Bronchial epithelial cell (primary cell): Measurements from ENCODE around the gene CD83. TPM values are rescaled to one million over a fixed set of nuclear protein-coding genes. Genes with fewer than 3 reads are reported as not detected.

ENCODE experiments used
- DNase-seq: peaks from one replicate; pipeline ENCODE4 v3.0.0-alpha.2; 2010; ENCODE audit warnings: low read depth
- FAIRE-seq: peaks from 2 replicates; lab custom pipeline; 2011; peaks lifted over from hg19 to GRCh38; lab: Jason Lieb, UNC
- H3K27me3 ChIP-seq: 2 replicates; pipeline ENCODE4 v1.5.1; 2011; ENCODE audit warnings: low read length; ENCODE audit not compliant: control insufficient read depth, insufficient read depth
- H3K36me3 ChIP-seq: 2 replicates; pipeline ENCODE4 v1.5.1; 2011; ENCODE audit warnings: low read length; ENCODE audit not compliant: control insufficient read depth, insufficient read depth
- H3K4me3 ChIP-seq: 2 replicates; pipeline ENCODE4 v1.5.1; 2011; ENCODE audit warnings: mild to moderate bottlenecking, low read depth, low read length, control low read depth
- CTCF ChIP-seq: IDR thresholded peaks from 2 replicates; pipeline ENCODE4 v1.5.1; 2011; ENCODE audit warnings: mild to moderate bottlenecking, moderate library complexity, low read length, control low read depth, inconsistent platforms; ENCODE audit not compliant: insufficient read depth, severe bottlenecking
- total RNA-seq: library from RNA; depleted of rRNA; stranded (reverse); fragments of >200 nt; gene quantifications from 2 replicates; pipeline ENCODE4 v1.2.1, GENCODE V29; 2014

Gene CD83
- total RNA-seq, 1 donor from 2014 or later: 0.53 TPM

- no peak for TF ChIP-seq CTCF
- Histone ChIP-seq H3K27me3 (no peaks in the 10 kb centered on the region), H3K4me3 (no peak overlapping the region), H3K36me3 (no peaks in the 10 kb centered on the region)
- no peak for FAIRE-seq
- peak; percentile 19 for DNase-seq
Measured at GRCh38 chr6:14085176-14085787, 32.3 kb upstream of the CD83 start.

GRCh38 chr6:14086701-14087100 lies 30.9 kb upstream of the CD83 start:
- FAIRE-seq: no peak
- TF ChIP-seq CTCF: no peak
- Histone ChIP-seq H3K4me3 (no peak overlapping the region), H3K36me3 (no peaks in the 10 kb centered on the region), H3K27me3 (no peaks in the 10 kb centered on the region)
- DNase-seq: peak; percentile 48

- no peak for DNase-seq
- FAIRE-seq: no peak
- TF ChIP-seq CTCF: no peak
- H3K4me3 ChIP-seq: no peak overlapping the region
- H3K36me3 ChIP-seq: no peaks in the 10 kb centered on the region
- no peaks in the 10 kb centered on the region for H3K27me3 ChIP-seq
Measured at GRCh38 chr6:14088600-14089192, 28.9 kb upstream of the CD83 start.

- H3K36me3 ChIP-seq: no peaks in the 10 kb centered on the region
- no peak for FAIRE-seq
- no peaks in the 10 kb centered on the region for H3K27me3 ChIP-seq
- H3K4me3 ChIP-seq: no peak overlapping the region
- DNase-seq: no peak
- TF ChIP-seq CTCF: no peak
Measured at GRCh38 chr6:14089224-14089623, 28.3 kb upstream of the CD83 start.

- Histone ChIP-seq H3K4me3 (no peak overlapping the region), H3K36me3 (no peaks in the 10 kb centered on the region), H3K27me3 (no peaks in the 10 kb centered on the region)
- no peak for DNase-seq
- no peak for FAIRE-seq
- no peak for TF ChIP-seq CTCF
Measured at GRCh38 chr6:14091339-14091978, 26.1 kb upstream of the CD83 start.
